Adrenal gland (tissue), 12 donors: Measurements from ENCODE around the gene IQGAP1. TPM values are rescaled to one million over a fixed set of nuclear protein-coding genes. Genes with fewer than 3 reads are reported as not detected.

Source experiments
- DNase-seq, 7 donors: peaks; one replicate each; pipeline ENCODE4 v3.0.0-alpha.2; 2019 to 2020
- H3K27ac ChIP-seq, 5 donors: fragments of 200-600 bp; sonication (generic) in 4 of 5; 1 replicate in 3 of 5; 2 replicates in 2 of 5; pipeline versions ENCODE4 v1.5.1 to v1.8.0; 2016 to 2020; ENCODE audit warnings: mild to moderate bottlenecking in 1 of 5
- H3K27me3 ChIP-seq: fragments of 200-600 bp; 2 replicates; pipeline ENCODE4 v1.8.0; 2021
- H3K36me3 ChIP-seq, 2 donors: fragments of 200-600 bp; replicated peaks in 1 of 2; 1 replicate in 1 of 2; 2 replicates in 1 of 2; pipeline versions ENCODE4 v1.5.1 to v1.8.0; 2018 to 2022
- H3K4me1 ChIP-seq, 2 donors: fragments of 200-600 bp; replicated peaks in 1 of 2; 1 replicate in 1 of 2; 2 replicates in 1 of 2; pipeline versions ENCODE4 v1.5.1 to v1.8.0; 2018 to 2021
- H3K4me3 ChIP-seq, 4 donors: fragments of 200-600 bp; sonication (generic) in 3 of 4; one replicate each; pipeline ENCODE4 v1.5.1; 2016 to 2018
- H3K9me3 ChIP-seq, 3 donors: fragments of 200-600 bp; sonication (generic) in 1 of 3; replicated peaks in 1 of 3; 1 replicate in 2 of 3; 2 replicates in 1 of 3; pipeline versions ENCODE4 v1.5.1 to v1.8.0; 2016 to 2021
- CTCF ChIP-seq, 6 experiments: fragments of 450-650 bp in 4 of 6; fragments of 200-600 bp in 2 of 6; sonication (generic) in 1 of 6; IDR thresholded peaks; 1 replicate in 5 of 6; 2 replicates in 1 of 6; pipeline versions ENCODE4 v1.5.1 to v1.8.0; 2016 to 2021; ENCODE audit warnings: antibody characterized with exemption in 6 of 6, mild to moderate bottlenecking in 2 of 6, moderate library complexity in 1 of 6
- POLR2A ChIP-seq, 2 donors: fragments of 450-650 bp; IDR thresholded peaks; one replicate each; pipeline ENCODE4 v1.6.1; 2017; ENCODE audit warnings: antibody characterized with exemption in 2 of 2, mild to moderate bottlenecking in 2 of 2, moderate library complexity in 1 of 2
- WGBS, 4 donors: extraction: QIAGEN DNeasy Blood & Tissue Kit in 2 of 4; methylation state at CpG; one replicate each; pipeline versions ENCODE4 v1.1.5 to v1.1.7; 2013 to 2017; 5-methylcytosine and 5-hydroxymethylcytosine counted together
- intact Hi-C, 2 donors: fragments of 100-400 bp; cut with DNase I; formaldehyde crosslinking; loops; one replicate each; pipeline versions ENCODE4 v1.14.1 to v1.15.0; 2022 to 2023
- polyA plus RNA-seq, 3 donors: library from polyadenylated mRNA; stranded (reverse); fragments of 200-250 nt in 2 of 3; fragments of 350-450 nt in 1 of 3; fragmentation: Illumina TruSeq in 1 of 3; extraction: RNeasy Lipid Tissue Mini Kit (QIAGEN cat#74804) in 1 of 3; gene quantifications; one replicate each; pipeline ENCODE4 v1.2.3, GENCODE V29; 2013 to 2014
- total RNA-seq, 9 donors: library from RNA; depleted of rRNA in 4 of 9; stranded (reverse); fragments of >200 nt in 4 of 9; fragments of 120-200 nt in 1 of 9; fragmentation: NEBNext Ultra II Directional in 1 of 9; extraction: Animal tissue kit (Norgen Biotek cat#: 25700) in 1 of 9; gene quantifications; one replicate each; pipeline versions ENCODE4 v1.1.0 to v1.2.4, GENCODE V29; 2013 to 2023
- donor health status: healthy with polysubstance abuse.
- donor health status: Bipolar disorder and iron deficiency.
- donor health status: DM: yes; HTN: yes; CAD: no.
- donor health status: DM: no; HTN: no; CAD: no.
- donor health status: DM: no; HTN: no; CAD: no.
- donor health status: DM: yes; HTN: yes; CAD: no.

The IQGAP1 gene
- total and polyA plus RNA-seq, 12 donors, result 34.3 to 261 (median 150) TPM

GRCh38 chr15:90469723-90470122 is 81.7 kb downstream of the IQGAP1 start:
- peaks cover 0 to 61% of the 10 kb centered on the region in 2 donors for H3K36me3 ChIP-seq
- no peak overlapping the region for H3K27ac ChIP-seq
- H3K4me3 ChIP-seq, result no peak overlapping the region
- no peaks in the 10 kb centered on the region for H3K4me1 ChIP-seq
- no peak for DNase-seq
- intact Hi-C loops, result no loop called here
- 88 to 95% (median 91%) methylated on average over 2 of the region's 2 CpGs for WGBS, 4 donors
- TF ChIP-seq CTCF (IDR thresholded peaks at IDR 0.05) (no peak), POLR2A (IDR thresholded peaks at IDR 0.05) (no peak)
- no peaks in the 10 kb centered on the region for H3K27me3 ChIP-seq
- no peaks in the 10 kb centered on the region for H3K9me3 ChIP-seq

- 19 to 33% (median 28%) methylated on average over 1 of the region's 1 CpG for WGBS, 4 donors
- Histone ChIP-seq H3K27ac (no peak overlapping the region), H3K9me3 (no peaks in the 10 kb centered on the region), H3K4me1 (no peaks in the 10 kb centered on the region), H3K27me3 (no peaks in the 10 kb centered on the region), H3K4me3 (no peak overlapping the region), H3K36me3 (peaks cover 0 to 68% of the 10 kb centered on the region in 2 donors)
- no peak for DNase-seq
- TF ChIP-seq CTCF (IDR thresholded peaks at IDR 0.05), result no peak
- no peak for TF ChIP-seq POLR2A (IDR thresholded peaks at IDR 0.05)
- intact Hi-C loops, result no loop called here
Observed at GRCh38 chr15:90470453-90470852, 82.4 kb downstream of the IQGAP1 start.

GRCh38 chr15:90471126-90471525 is 83.1 kb downstream of the IQGAP1 start:
- no peak for DNase-seq
- Histone ChIP-seq H3K27ac (no peak overlapping the region), H3K4me1 (no peaks in the 10 kb centered on the region), H3K4me3 (no peak overlapping the region), H3K36me3 (peaks cover 0 to 73% of the 10 kb centered on the region in 2 donors), H3K9me3 (no peaks in the 10 kb centered on the region), H3K27me3 (no peaks in the 10 kb centered on the region)
- 89 to 100% (median 97%) methylated on average over 3 of the region's 3 CpGs for WGBS, 4 donors
- no peak for TF ChIP-seq CTCF (IDR thresholded peaks at IDR 0.05)
- TF ChIP-seq POLR2A (IDR thresholded peaks at IDR 0.05), result no peak
- intact Hi-C loops, result no loop called here

- H3K4me1 ChIP-seq, result no peaks in the 10 kb centered on the region
- DNase-seq, result no peak
- H3K36me3 ChIP-seq, result peaks cover 0 to 74% of the 10 kb centered on the region in 2 donors
- intact Hi-C loops, result no loop called here
- no peak overlapping the region for H3K4me3 ChIP-seq
- H3K27ac ChIP-seq, result no peak overlapping the region
- H3K9me3 ChIP-seq, result no peaks in the 10 kb centered on the region
- no peaks in the 10 kb centered on the region for H3K27me3 ChIP-seq
- WGBS, 4 donors, result 82 to 98% (median 94%) methylated on average over 4 of the region's 4 CpGs
- TF ChIP-seq CTCF (IDR thresholded peaks at IDR 0.05) (no peak), POLR2A (IDR thresholded peaks at IDR 0.05) (no peak)
Observed at GRCh38 chr15:90471769-90472168, 83.7 kb downstream of the IQGAP1 start.
